Measurements from ENCODE around the gene STYXL1. TPM values are rescaled to one million over a fixed set of nuclear protein-coding genes. Genes with fewer than 3 reads are reported as not detected.
A peak's percentile ranks its signal among the peaks of the same experiment; 100 is the strongest.

Gene STYXL1
- total RNA-seq, 1 donor from 2014 or later: 37.6 TPM

DNA sequence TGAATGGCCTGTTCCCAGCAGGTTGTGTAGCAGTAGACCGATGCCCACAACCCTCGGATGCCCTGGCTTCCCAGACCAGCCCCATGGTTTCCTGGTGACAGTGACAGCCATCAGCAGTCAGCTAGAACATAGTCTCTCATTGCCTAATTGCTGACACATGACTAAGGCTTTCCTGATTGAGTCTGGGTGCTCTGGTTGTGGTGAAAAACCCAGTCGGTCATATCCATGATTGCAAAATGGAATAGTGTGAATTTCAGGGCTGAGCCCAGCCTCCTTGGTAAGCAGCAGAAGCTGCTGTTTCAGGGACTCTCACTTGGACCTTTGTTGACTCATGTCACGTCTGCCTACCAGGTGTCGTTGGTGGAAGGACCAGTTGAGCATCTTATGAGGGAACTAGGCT, 96.3 kb downstream of the STYXL1 start:
- peak; percentile 89 for ATAC-seq

DNA sequence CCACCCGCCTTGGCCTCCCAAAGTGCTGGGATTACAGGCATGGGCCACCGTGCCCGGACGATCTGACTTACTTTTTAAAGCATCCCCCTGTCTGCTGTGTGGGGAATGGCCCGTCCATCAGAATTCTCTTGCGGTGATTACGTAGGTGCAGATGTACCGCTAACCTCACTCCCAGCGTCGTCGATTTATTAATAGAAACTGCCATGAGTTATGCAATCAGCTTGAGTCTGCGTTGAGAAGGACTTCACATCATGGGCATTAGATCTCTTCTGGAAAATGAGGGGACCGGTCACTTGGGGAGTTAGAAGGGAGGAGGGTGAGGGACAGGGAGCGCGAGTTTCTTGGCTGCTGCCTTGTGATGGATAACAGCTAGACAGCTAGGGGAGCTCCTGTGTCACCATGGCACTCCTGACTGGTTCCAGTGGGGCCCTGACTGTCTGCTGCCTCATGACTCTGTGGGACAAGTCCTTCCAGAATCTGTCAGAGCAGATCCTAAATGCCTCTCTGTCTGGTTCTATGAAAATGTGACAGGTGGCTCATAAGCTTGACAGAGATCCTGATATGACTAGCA, 97.6 kb downstream of the STYXL1 start:
- peak; percentile 66 for ATAC-seq

DNA sequence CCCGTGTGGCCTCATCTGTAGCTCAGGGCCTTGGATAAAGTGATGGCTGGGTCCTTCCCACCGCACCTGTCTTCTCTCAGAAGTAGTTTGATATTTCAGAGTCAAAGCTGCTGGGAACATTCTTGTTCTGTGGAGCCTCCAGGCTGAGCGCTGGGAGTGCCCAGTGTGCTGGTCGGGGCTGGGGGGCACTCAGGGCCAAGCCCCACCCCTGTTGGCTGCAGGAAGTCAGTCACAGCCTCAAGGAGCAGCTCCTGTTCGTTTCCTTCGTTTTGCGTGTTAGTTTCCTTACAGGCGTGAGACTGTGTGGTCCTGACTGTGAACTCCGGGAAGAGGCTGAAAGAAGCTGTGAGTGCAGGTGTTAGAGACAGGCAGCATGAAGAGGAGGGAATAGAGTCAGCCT, 99.6 kb downstream of the STYXL1 start:
- no peak for ATAC-seq

Other genes starting within 250 kb of the STYXL1 start
- gene CCL24, start 234.2 kb downstream of the STYXL1 start, total RNA-seq: 0.56 TPM
- gene RHBDD2, start 169.0 kb downstream of the STYXL1 start, total RNA-seq: 37.5 TPM
- 137 TPM for gene POR, start 132.8 kb downstream of the STYXL1 start, total RNA-seq
- gene TMEM120A, start 53.4 kb downstream of the STYXL1 start, total RNA-seq: 33.9 TPM
- 204 TPM for gene MDH2, start 106 bp upstream of the STYXL1 start, total RNA-seq
- gene SRRM3, start 153.9 kb upstream of the STYXL1 start, total RNA-seq: 6.2 TPM

All from esophagus mucosa (tissue), 1 donor.